Measurements from ENCODE around the gene RSU1. TPM values are rescaled to one million over a fixed set of nuclear protein-coding genes. Genes with fewer than 3 reads are reported as not detected.

The RSU1 gene
- total and polyA plus RNA-seq, 12 donors, result 25.5 to 74.2 (median 48.3) TPM

- Histone ChIP-seq H3K27me3 (no peaks in the 10 kb centered on the region), H3K4me1 (peaks cover 0 to 17% (median 8%) of the 10 kb centered on the region in 9 donors), H3K9me3 (no peaks in the 10 kb centered on the region), H3K36me3 (no peaks in the 10 kb centered on the region), H3K27ac (no peak overlapping the region), H3K4me3 (no peak overlapping the region)
- TF ChIP-seq CTCF (IDR thresholded peaks at IDR 0.05), result no peak
- ATAC-seq (no peak), DNase-seq (no peak)
- WGBS, 2 donors, result 34 to 46% methylated on average over 2 of the region's 2 CpGs
- intact Hi-C loops (cut with DNase I), result no loop called here
These were observed 177.1 kb downstream of the RSU1 start for GRCh38 chr10:16640153-16640552.

- Histone ChIP-seq H3K4me3 (no peak overlapping the region), H3K4me1 (peaks cover 0 to 17% (median 8%) of the 10 kb centered on the region in 9 donors), H3K27ac (no peak overlapping the region), H3K9me3 (no peaks in the 10 kb centered on the region), H3K36me3 (no peaks in the 10 kb centered on the region), H3K27me3 (no peaks in the 10 kb centered on the region)
- intact Hi-C loops (cut with DNase I), result no loop called here
- ATAC-seq, result no peak
- no peak for TF ChIP-seq CTCF (IDR thresholded peaks at IDR 0.05)
- 60 to 70% methylated on average over 4 of the region's 4 CpGs for WGBS, 2 donors
- no peak for DNase-seq
These were observed 177.8 kb downstream of the RSU1 start for GRCh38 chr10:16639471-16639870.

GRCh38 chr10:16632996-16633395 lies 184.2 kb downstream of the RSU1 start:
- Histone ChIP-seq H3K27me3 (no peaks in the 10 kb centered on the region), H3K4me1 (peaks cover 0 to 6% (median 0%) of the 10 kb centered on the region in 9 donors), H3K36me3 (no peaks in the 10 kb centered on the region), H3K9me3 (no peaks in the 10 kb centered on the region), H3K27ac (no peak overlapping the region), H3K4me3 (no peak overlapping the region)
- WGBS, 2 donors, result 97% methylated on average over 5 of the region's 5 CpGs
- no peak for TF ChIP-seq CTCF (IDR thresholded peaks at IDR 0.05)
- no peak for DNase-seq
- ATAC-seq, result no peak
- intact Hi-C loops (cut with DNase I), result no loop called here

DNA sequence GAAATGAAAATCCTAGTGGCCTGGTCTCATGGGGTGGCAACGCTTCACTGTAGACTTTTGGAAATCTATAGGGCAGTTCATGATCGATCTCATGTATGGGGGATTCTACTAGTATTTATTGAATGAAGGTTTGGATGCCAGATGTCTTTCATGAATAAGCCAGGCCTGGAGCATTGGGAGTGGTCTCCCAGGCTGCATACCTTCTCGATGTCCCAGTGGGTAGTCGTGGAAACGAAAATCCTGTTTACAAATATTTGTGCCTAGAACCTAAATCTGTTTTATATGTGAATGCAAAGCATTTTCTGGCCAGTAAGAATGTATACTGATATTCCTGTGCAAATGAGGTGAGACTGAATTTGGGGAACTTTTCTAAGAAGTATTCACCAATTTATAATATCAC lies 190.5 kb downstream of the RSU1 start:
- WGBS, 2 donors, result 83 to 84% methylated on average over 5 of the region's 5 CpGs
- peaks cover 0 to 6% (median 0%) of the 10 kb centered on the region in 11 donors for H3K9me3 ChIP-seq
- H3K4me1 ChIP-seq, result peaks cover 0 to 6% (median 0%) of the 10 kb centered on the region in 9 donors
- intact Hi-C loops (cut with DNase I), result no loop called here
- DNase-seq, result no peak
- H3K4me3 ChIP-seq, result no peak overlapping the region
- no peaks in the 10 kb centered on the region for H3K27me3 ChIP-seq
- TF ChIP-seq CTCF (IDR thresholded peaks at IDR 0.05), result no peak
- ATAC-seq, result no peak
- no peak overlapping the region for H3K27ac ChIP-seq
- no peaks in the 10 kb centered on the region for H3K36me3 ChIP-seq
